Non-pigmented ciliary epithelial cell (primary cell): Measurements from ENCODE around the gene PNISR.
"Not testable (repeated sequence)": the region's sequence is repeated elsewhere in the genome, so short reads cannot be mapped to it uniquely, and the experiment has no call there.

Experiments
- DNase-seq: peaks from one replicate; pipeline ENCODE4 v3.0.0-alpha.2; 2010; ENCODE audit warnings: low read depth

Gene PNISR

GRCh38 chr6:99424761-99425646 is at the start of gene PNISR:
Gene PNISR, minus strand, starts transcription at chr6:99425308. Its CDS starts 10,649 bp downstream, at chr6:99414659.
- peak; percentile 98 for DNase-seq

- DNase-seq, result no peak
Observed at GRCh38 chr6:99473730-99474129, 48.6 kb upstream of the PNISR start.

GRCh38 chr6:99471638-99472037 is 46.5 kb upstream of the PNISR start:
- DNase-seq, result no peak

- DNase-seq, result no peak
Observed at GRCh38 chr6:99467509-99468106, 42.5 kb upstream of the PNISR start.

- DNase-seq, result not testable (repeated sequence)
Observed at GRCh38 chr6:99459133-99459532, 34.0 kb upstream of the PNISR start.

- no peak for DNase-seq
Observed at GRCh38 chr6:99458319-99458718, 33.2 kb upstream of the PNISR start.

- DNase-seq, result no peak
Observed at GRCh38 chr6:99446076-99446475, 21.0 kb upstream of the PNISR start.

- no peak for DNase-seq
Observed at GRCh38 chr6:99434702-99435530, 9.8 kb upstream of the PNISR start.

- no peak for DNase-seq
Observed at GRCh38 chr6:99432877-99433276, 7.8 kb upstream of the PNISR start.

GRCh38 chr6:99431901-99432300 is 6.8 kb upstream of the PNISR start:
- DNase-seq, result no peak

GRCh38 chr6:99427988-99428387 is 2.9 kb upstream of the PNISR start:
- DNase-seq, result no peak

GRCh38 chr6:99426451-99426757 is 1.3 kb upstream of the PNISR start:
- DNase-seq, result no peak

- peak; percentile 53 for DNase-seq
Observed at GRCh38 chr6:99425647-99426450, 741 bp upstream of the PNISR start.

GRCh38 chr6:99424022-99424421 is 1.1 kb downstream of the PNISR start:
- no peak for DNase-seq

GRCh38 chr6:99422912-99423311 is 2.2 kb downstream of the PNISR start:
- no peak for DNase-seq

GRCh38 chr6:99416892-99417767 is 8.0 kb downstream of the PNISR start:
- no peak for DNase-seq

- DNase-seq, result no peak
Observed at GRCh38 chr6:99416226-99416625, 8.9 kb downstream of the PNISR start.

- no peak for DNase-seq
Observed at GRCh38 chr6:99415446-99415845, 9.7 kb downstream of the PNISR start.

GRCh38 chr6:99412065-99412464 is 13.0 kb downstream of the PNISR start:
- DNase-seq, result no peak

- no peak for DNase-seq
Observed at GRCh38 chr6:99409672-99410071, 15.4 kb downstream of the PNISR start.

GRCh38 chr6:99407076-99407475 is 18.0 kb downstream of the PNISR start:
- no peak for DNase-seq
